Activated CD8-positive, alpha-beta T cell treated with anti-CD3 and anti-CD28 coated beads for 36 hours (primary cell): Measurements from ENCODE around the gene SELENBP1. TPM values are rescaled to one million over a fixed set of nuclear protein-coding genes. Genes with fewer than 3 reads are reported as not detected.
A peak's percentile ranks its signal among the peaks of the same experiment; 100 is the strongest.

ENCODE experiments used
- ATAC-seq: fragments of 200-7000 bp; cut with Tn5 transposase; one replicate; pipeline ENCODE4 v1.10.0; 2021; ENCODE audit warnings: mild to moderate bottlenecking, moderate library complexity
- CTCF ChIA-PET: fragments of 350-600 bp; sonication (Branson Sonifier 250); formaldehyde crosslinking; loops from one replicate; lab custom pipeline; 2021; ENCODE audit warnings: antibody characterized with exemption; lab: Charles Lee
- POLR2A ChIA-PET: fragments of 350-600 bp; sonication (Branson Sonifier 250); formaldehyde crosslinking; loops from one replicate; lab custom pipeline; 2021; ENCODE audit warnings: antibody characterized with exemption; lab: Charles Lee
- DNase-seq: peaks from one replicate; pipeline ENCODE4 v3.0.0-alpha.2; 2020
- H3K27ac Mint-ChIP-seq: one replicate; pipeline ENCODE4 v1.8.0; 2021; ENCODE audit warnings: mild to moderate bottlenecking, mixed read lengths
- H3K27me3 Mint-ChIP-seq: one replicate; pipeline ENCODE4 v1.8.0; 2021; ENCODE audit warnings: mixed read lengths
- H3K36me3 Mint-ChIP-seq: one replicate; pipeline ENCODE4 v1.8.0; 2021; ENCODE audit warnings: low read depth, mixed read lengths
- H3K4me1 Mint-ChIP-seq: one replicate; pipeline ENCODE4 v1.8.0; 2021; ENCODE audit warnings: low read depth, mixed read lengths
- H3K4me3 Mint-ChIP-seq: one replicate; pipeline ENCODE4 v1.8.0; 2021; ENCODE audit warnings: mild to moderate bottlenecking, moderate library complexity, mixed read lengths
- H3K9me3 Mint-ChIP-seq: one replicate; pipeline ENCODE4 v1.8.0; 2021; ENCODE audit warnings: mixed read lengths
- CTCF ChIP-seq: fragments of 200-600 bp; IDR thresholded peaks from one replicate; pipeline ENCODE4 v1.8.0; 2022; ENCODE audit warnings: antibody characterized with exemption, mild to moderate bottlenecking
- intact Hi-C: fragments of 100-400 bp; cut with micrococcal nuclease; formaldehyde crosslinking; loops from one replicate; pipeline ENCODE4 v1.10.0; 2022
- total RNA-seq, 2 experiments: library from RNA; stranded (reverse); gene quantifications; one replicate each; pipeline ENCODE4 v1.2.3, GENCODE V29; 2021

SELENBP1 gene
- total RNA-seq, 2 experiments from 2014 or later = not detected

GRCh38 chr1:151342021-151342420 is 30.5 kb downstream of the SELENBP1 start:
- no peak for TF ChIP-seq CTCF
- no peak overlapping the region for H3K4me3 Mint-ChIP-seq
- peaks cover 29% of the 10 kb centered on the region for H3K36me3 Mint-ChIP-seq
- H3K27me3 Mint-ChIP-seq = no peaks in the 10 kb centered on the region
- intact Hi-C loops = loop anchor here (5.0 kb wide), 2 partner anchors 60 to 145 kb away; partner anchors contain the start of genes PIP5K1A and ZNF687
- DNase-seq (no peak), ATAC-seq (no peak)
- CTCF ChIA-PET = interaction anchor here (1.0 to 10.5 kb wide), 6 partner anchors 9 to 145 kb away, joined by 3 to 238 read pairs (median 28); partner anchors contain the start of genes SELENBP1 and ZNF687
- H3K4me1 Mint-ChIP-seq = peaks cover 29% of the 10 kb centered on the region
- POLR2A ChIA-PET = interaction anchor here (1.0 to 2.6 kb wide), 3 partner anchors 11 to 60 kb away, joined by 3 to 13 read pairs (median 3); no protein-coding TSS in a partner anchor
- peak overlapping the region; percentile 25 for H3K27ac Mint-ChIP-seq
- no peaks in the 10 kb centered on the region for H3K9me3 Mint-ChIP-seq

- TF ChIP-seq CTCF = peak; percentile 86
- H3K27me3 Mint-ChIP-seq = no peaks in the 10 kb centered on the region
- H3K9me3 Mint-ChIP-seq = no peaks in the 10 kb centered on the region
- POLR2A ChIA-PET = interaction anchor here (0.7 to 2.6 kb wide), 14 partner anchors 9 to 61 kb away, joined by 3 to 13 read pairs (median 4); partner anchors contain the start of genes PI4KB and ZNF687
- CTCF ChIA-PET = interaction anchor here (0.7 to 10.5 kb wide), 48 partner anchors 10 to 493 kb away, joined by 3 to 238 read pairs (median 5); partner anchors contain the start of genes PI4KB, PSMB4, PSMD4 and SELENBP1
- DNase-seq (peak; percentile 67), ATAC-seq (peak; percentile 82)
- peaks cover 26% of the 10 kb centered on the region for H3K4me1 Mint-ChIP-seq
- intact Hi-C loops = loop anchor here (2.0 to 5.0 kb wide), 3 partner anchors 40 to 144 kb away; partner anchors contain the start of genes PIP5K1A and ZNF687
- no peak overlapping the region for H3K4me3 Mint-ChIP-seq
- peak overlapping the region; percentile 46 for H3K27ac Mint-ChIP-seq
- H3K36me3 Mint-ChIP-seq = peaks cover 23% of the 10 kb centered on the region
Observed at GRCh38 chr1:151340870-151341754, 31.4 kb downstream of the SELENBP1 start.

GRCh38 chr1:151336556-151336955 is 35.9 kb downstream of the SELENBP1 start:
- POLR2A ChIA-PET = interaction anchor here (1.0 to 1.5 kb wide), 2 partner anchors 9 to 53 kb away, joined by 5 to 7 read pairs; no protein-coding TSS in a partner anchor
- H3K4me3 Mint-ChIP-seq = no peak overlapping the region

GRCh38 chr1:151334822-151335221 is 37.7 kb downstream of the SELENBP1 start:
- TF ChIP-seq CTCF = no peak
- H3K4me1 Mint-ChIP-seq = peaks cover 2% of the 10 kb centered on the region
- DNase-seq = no peak
- intact Hi-C loops = no loop called here
- H3K36me3 Mint-ChIP-seq = no peaks in the 10 kb centered on the region
- POLR2A ChIA-PET = no interaction called here
- CTCF ChIA-PET = interaction anchor here (1.2 kb wide), 1 partner anchor 34 kb away, joined by 3 read pairs; no protein-coding TSS in a partner anchor
- no peaks in the 10 kb centered on the region for H3K27me3 Mint-ChIP-seq
- H3K27ac Mint-ChIP-seq = no peak overlapping the region
- no peaks in the 10 kb centered on the region for H3K9me3 Mint-ChIP-seq
- ATAC-seq = no peak
- no peak overlapping the region for H3K4me3 Mint-ChIP-seq

More at GRCh38 chr1:151336556-151336955, 35.9 kb downstream of the SELENBP1 start:
- CTCF ChIA-PET = interaction anchor here (1.3 to 10.5 kb wide), 2 partner anchors 14 to 39 kb away, joined by 3 to 238 read pairs; no protein-coding TSS in a partner anchor
- intact Hi-C loops = no loop called here
- H3K9me3 Mint-ChIP-seq = no peaks in the 10 kb centered on the region
- H3K36me3 Mint-ChIP-seq = peaks cover 1% of the 10 kb centered on the region
- DNase-seq = no peak
- H3K27ac Mint-ChIP-seq = no peak overlapping the region
- no peaks in the 10 kb centered on the region for H3K27me3 Mint-ChIP-seq
- TF ChIP-seq CTCF = no peak
- H3K4me1 Mint-ChIP-seq = peaks cover 10% of the 10 kb centered on the region
- no peak for ATAC-seq
